ENCODE results near the gene TARS2.

The TARS2 gene

DNA sequence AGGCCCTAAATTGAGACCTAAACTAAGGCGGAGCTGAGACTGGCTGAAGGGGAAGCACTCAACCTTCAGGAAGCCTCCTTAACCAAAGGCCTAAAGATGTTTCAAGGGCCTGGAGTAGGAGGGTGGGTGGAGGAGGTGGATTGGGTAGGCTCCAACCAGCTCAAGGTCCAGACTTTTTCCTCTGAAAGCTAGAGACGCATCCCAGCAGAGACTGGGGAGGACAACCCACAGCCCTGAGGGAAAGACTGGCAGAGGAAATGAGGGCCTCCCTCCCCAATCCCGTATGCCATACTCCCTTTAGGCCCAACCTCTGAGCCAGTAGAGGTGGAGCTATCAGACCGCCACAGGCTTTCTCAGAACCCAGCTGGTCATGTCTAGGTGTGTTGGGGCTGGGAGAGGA is 21.8 kb downstream of the TARS2 start:
- peak overlapping the region; percentile 86 for H3K9ac ChIP-seq (ENCODE audit: low read length)
- H3K36me3 ChIP-seq (ENCODE audit: control insufficient read depth, insufficient read depth, low read length, severe bottlenecking): peaks cover 55% of the 10 kb centered on the region
- H3K27me3 ChIP-seq (replicated peaks; ENCODE audit: control insufficient read depth, insufficient read depth, low read length): no peaks in the 10 kb centered on the region
- no peak for DNase-seq (ENCODE audit: low read depth)
- peaks cover 23% of the 10 kb centered on the region for H3K4me1 ChIP-seq (ENCODE audit: control insufficient read depth, insufficient read depth, low read length)
- H3K9me3 ChIP-seq (ENCODE audit: control insufficient read depth, low read length): no peaks in the 10 kb centered on the region
- H3K4me3 ChIP-seq (ENCODE audit: low read length): peak overlapping the region; percentile 79

DNA sequence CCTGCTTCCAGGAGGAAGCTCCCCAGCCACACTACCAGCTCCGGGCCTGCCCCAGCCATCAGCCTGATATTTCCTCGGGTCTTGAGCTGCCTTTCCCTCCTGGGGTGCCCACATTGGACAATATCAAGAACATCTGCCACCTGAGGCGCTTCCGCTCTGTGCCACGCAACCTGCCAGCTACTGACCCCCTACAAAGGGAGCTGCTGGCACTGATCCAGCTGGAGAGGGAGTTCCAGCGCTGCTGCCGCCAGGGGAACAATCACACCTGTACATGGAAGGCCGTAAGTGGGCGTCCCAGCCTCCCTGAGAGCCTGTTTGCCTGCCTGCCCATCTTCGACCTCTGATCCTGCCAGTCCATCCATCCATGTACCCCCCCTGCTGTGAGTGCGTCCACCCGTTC is 24.3 kb downstream of the TARS2 start:
- H3K4me3 ChIP-seq (ENCODE audit: low read length): no peak overlapping the region
- H3K9ac ChIP-seq (ENCODE audit: low read length): no peak overlapping the region
- H3K27me3 ChIP-seq (replicated peaks; ENCODE audit: control insufficient read depth, insufficient read depth, low read length): no peaks in the 10 kb centered on the region
- peaks cover 29% of the 10 kb centered on the region for H3K36me3 ChIP-seq (ENCODE audit: control insufficient read depth, insufficient read depth, low read length, severe bottlenecking)
- H3K4me1 ChIP-seq (ENCODE audit: control insufficient read depth, insufficient read depth, low read length): peaks cover 28% of the 10 kb centered on the region
- no peaks in the 10 kb centered on the region for H3K9me3 ChIP-seq (ENCODE audit: control insufficient read depth, low read length)
- no peak for DNase-seq (ENCODE audit: low read depth)

DNA sequence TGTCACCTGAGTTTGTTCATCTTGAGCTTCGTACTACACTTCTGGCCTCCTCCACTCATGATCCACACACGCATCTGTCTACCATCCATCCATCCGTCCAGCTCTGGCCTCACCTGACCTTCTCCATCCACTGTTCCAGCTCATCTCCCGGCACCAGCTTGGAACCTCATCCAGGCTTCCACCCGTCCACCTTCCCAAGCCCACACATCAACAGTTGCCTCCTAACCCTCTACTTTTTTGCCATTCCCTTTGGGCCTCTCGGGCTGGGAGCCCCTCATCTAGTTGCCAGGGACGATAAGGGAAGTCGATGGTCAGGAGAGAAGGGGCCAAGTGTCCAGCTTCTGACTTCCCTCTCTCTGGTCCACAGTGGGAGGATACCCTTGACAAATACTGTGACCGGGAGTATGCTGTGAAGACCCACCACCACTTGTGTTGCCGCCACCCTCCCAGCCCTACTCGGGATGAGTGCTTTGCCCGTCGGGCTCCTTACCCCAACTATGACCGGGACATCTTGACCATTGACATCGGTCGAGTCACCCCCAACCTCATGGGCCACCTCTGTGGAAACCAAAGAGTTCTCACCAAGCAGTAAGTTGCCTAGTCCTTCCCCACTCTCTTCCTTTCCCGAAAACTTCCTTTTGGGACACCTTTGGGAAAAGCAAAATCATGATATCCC is 24.9 kb downstream of the TARS2 start:
- Histone ChIP-seq H3K36me3 (ENCODE audit: control insufficient read depth, insufficient read depth, low read length, severe bottlenecking) (peaks cover 24% of the 10 kb centered on the region), H3K9me3 (ENCODE audit: control insufficient read depth, low read length) (no peaks in the 10 kb centered on the region), H3K27me3 (replicated peaks; ENCODE audit: control insufficient read depth, insufficient read depth, low read length) (no peaks in the 10 kb centered on the region), H3K9ac (ENCODE audit: low read length) (no peak overlapping the region), H3K4me3 (ENCODE audit: low read length) (no peak overlapping the region), H3K4me1 (ENCODE audit: control insufficient read depth, insufficient read depth, low read length) (peaks cover 28% of the 10 kb centered on the region)
- DNase-seq (ENCODE audit: low read depth): no peak

DNA sequence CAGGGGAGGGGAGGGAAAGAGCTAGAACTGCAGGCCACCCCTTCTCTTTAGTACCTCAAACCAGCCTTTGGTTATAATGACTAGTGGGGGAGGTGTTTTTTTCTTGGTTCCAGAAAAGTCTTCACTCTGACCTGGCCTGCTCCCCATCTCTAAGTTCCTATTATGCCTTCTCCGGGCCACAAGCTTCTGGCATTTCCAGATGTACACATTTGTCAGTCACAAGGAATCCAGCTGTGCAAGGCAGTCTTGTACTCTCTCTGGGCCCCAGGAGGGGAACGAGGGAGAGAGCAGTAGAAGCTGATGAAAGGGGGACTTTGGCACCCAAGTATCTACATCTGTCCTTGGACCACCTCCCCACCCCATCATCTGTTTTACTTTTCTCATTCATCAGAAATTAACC is 25.6 kb downstream of the TARS2 start:
- H3K36me3 ChIP-seq (ENCODE audit: control insufficient read depth, insufficient read depth, low read length, severe bottlenecking): peaks cover 23% of the 10 kb centered on the region
- no peaks in the 10 kb centered on the region for H3K27me3 ChIP-seq (replicated peaks; ENCODE audit: control insufficient read depth, insufficient read depth, low read length)
- H3K4me1 ChIP-seq (ENCODE audit: control insufficient read depth, insufficient read depth, low read length): peaks cover 24% of the 10 kb centered on the region
- H3K9ac ChIP-seq (ENCODE audit: low read length): no peak overlapping the region
- no peak overlapping the region for H3K4me3 ChIP-seq (ENCODE audit: low read length)
- peak; percentile 61 for DNase-seq (ENCODE audit: low read depth)
- H3K9me3 ChIP-seq (ENCODE audit: control insufficient read depth, low read length): no peaks in the 10 kb centered on the region

DNA sequence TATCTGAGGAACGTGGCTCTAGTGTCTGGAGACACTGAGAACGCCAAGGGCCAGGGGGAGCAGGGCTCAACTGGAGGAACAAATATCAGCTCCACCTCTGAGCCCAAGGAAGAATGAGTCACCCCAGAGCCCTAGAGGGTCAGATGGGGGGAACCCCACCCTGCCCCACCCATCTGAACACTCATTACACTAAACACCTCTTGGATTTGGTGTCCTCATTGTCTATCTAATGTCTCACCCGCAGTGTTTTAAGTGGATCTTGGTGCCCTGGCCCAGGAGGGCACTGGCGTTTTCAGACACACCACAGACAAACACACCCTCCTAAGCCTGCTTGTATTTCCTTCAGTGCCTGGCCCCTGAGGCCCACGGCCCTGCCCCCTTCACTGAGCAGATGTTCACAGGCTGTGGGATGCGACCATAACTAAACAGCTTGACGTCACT is 26.2 kb downstream of the TARS2 start:
- DNase-seq (ENCODE audit: low read depth): peak; percentile 30
- Histone ChIP-seq H3K36me3 (ENCODE audit: control insufficient read depth, insufficient read depth, low read length, severe bottlenecking) (peaks cover 23% of the 10 kb centered on the region), H3K9me3 (ENCODE audit: control insufficient read depth, low read length) (no peaks in the 10 kb centered on the region), H3K4me3 (ENCODE audit: low read length) (no peak overlapping the region), H3K4me1 (ENCODE audit: control insufficient read depth, insufficient read depth, low read length) (peaks cover 19% of the 10 kb centered on the region), H3K27me3 (replicated peaks; ENCODE audit: control insufficient read depth, insufficient read depth, low read length) (no peaks in the 10 kb centered on the region), H3K9ac (ENCODE audit: low read length) (no peak overlapping the region)

DNA sequence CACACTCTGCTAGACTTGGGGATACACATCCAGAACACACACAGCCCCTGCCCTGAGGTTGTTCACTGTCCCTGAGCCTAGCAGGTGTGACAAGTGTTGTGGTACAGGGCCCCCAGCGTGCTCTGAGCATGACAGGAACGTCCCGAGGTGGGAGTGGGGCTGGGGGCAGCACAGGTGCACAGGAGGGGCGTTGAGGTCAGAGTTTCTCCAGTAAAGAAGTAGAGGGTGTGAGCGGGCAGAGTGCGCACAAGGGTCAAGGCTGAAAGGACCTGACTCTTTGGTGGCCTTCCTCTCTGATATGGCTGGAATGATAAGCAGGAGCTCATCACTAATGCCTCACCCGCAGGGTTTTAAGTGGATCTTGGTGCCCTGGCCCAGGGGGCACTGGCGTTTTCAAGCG is 27.0 kb downstream of the TARS2 start:
- Histone ChIP-seq H3K4me1 (ENCODE audit: control insufficient read depth, insufficient read depth, low read length) (peaks cover 10% of the 10 kb centered on the region), H3K9me3 (ENCODE audit: control insufficient read depth, low read length) (no peaks in the 10 kb centered on the region), H3K36me3 (ENCODE audit: control insufficient read depth, insufficient read depth, low read length, severe bottlenecking) (peaks cover 23% of the 10 kb centered on the region), H3K4me3 (ENCODE audit: low read length) (no peak overlapping the region), H3K27me3 (replicated peaks; ENCODE audit: control insufficient read depth, insufficient read depth, low read length) (no peaks in the 10 kb centered on the region), H3K9ac (ENCODE audit: low read length) (no peak overlapping the region)
- DNase-seq (ENCODE audit: low read depth): no peak

DNA sequence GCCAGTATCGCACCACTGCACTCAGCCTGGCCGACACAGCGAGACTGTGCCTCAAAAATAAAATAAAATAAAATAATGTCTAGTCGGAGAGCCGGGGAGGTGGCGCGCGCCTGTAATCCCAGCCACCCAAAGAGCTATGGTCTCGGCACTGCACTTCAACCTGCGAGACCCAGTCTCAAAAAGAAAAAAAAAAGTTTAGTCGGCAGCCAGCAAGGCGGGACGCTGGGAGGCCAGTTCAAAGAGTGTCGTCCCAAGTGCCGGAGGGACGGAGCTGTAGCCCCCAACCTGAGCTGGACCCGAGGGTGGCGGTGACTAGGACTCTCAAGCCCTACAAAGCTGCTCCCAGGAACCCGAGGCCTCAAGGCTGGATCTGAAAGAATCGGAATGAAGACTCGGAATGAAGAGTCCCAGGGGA is 27.7 kb downstream of the TARS2 start:
- peaks cover 21% of the 10 kb centered on the region for H3K36me3 ChIP-seq (ENCODE audit: control insufficient read depth, insufficient read depth, low read length, severe bottlenecking)
- no peaks in the 10 kb centered on the region for H3K9me3 ChIP-seq (ENCODE audit: control insufficient read depth, low read length)
- H3K4me3 ChIP-seq (ENCODE audit: low read length): peak overlapping the region; percentile 94
- no peaks in the 10 kb centered on the region for H3K27me3 ChIP-seq (replicated peaks; ENCODE audit: control insufficient read depth, insufficient read depth, low read length)
- H3K9ac ChIP-seq (ENCODE audit: low read length): peak overlapping the region; percentile 86
- H3K4me1 ChIP-seq (ENCODE audit: control insufficient read depth, insufficient read depth, low read length): peaks cover 9% of the 10 kb centered on the region
- no peak for DNase-seq (ENCODE audit: low read depth)

DNA sequence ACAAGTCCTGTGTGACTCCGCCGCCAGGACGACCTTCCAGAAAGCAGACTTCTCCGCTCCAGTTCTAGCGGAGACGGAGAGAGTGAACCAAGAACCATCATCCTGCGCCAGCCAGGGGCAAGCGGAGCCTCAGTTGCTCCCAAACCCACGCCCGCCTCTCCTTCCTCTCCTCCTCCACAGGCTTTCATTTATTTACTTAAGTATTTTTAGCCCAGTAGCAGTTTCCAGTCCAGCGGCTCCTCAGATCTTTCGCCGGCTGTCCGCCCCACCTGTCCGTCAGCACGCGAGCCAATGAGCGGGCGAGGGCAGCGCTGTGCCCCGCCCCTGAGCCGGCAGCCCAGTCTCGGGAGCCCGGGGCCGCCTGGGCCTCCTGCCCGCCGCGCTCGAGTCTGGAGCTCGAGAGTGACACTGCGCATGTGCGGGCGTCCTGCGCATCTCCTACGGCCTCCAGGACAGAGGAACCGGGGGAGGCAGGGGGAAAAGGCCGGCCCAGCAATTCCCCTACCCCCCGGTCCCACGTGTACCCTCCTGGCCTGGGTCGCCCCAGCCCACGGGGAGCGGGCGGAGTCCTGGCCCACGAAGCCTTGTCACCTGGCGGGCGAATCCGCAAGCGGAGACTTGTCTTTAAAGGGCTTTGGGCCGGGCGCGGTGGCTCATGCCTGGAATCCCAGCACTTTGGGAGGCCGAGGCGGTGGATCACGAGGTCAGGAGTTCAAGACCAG is 28.3 kb downstream of the TARS2 start, which contains the start of gene FALEC:
TSS of gene FALEC (plus strand) at position 425 of the 722 bp plus-strand sequence.
- Histone ChIP-seq H3K9ac (ENCODE audit: low read length) (peak within 1 kb of the TSS; percentile 86), H3K4me3 (ENCODE audit: low read length) (peak within 1 kb of the TSS; percentile 94), H3K9me3 (ENCODE audit: control insufficient read depth, low read length) (no peaks in the 10 kb centered on the region), H3K27me3 (replicated peaks; ENCODE audit: control insufficient read depth, insufficient read depth, low read length) (no peaks in the 10 kb centered on the region), H3K36me3 (ENCODE audit: control insufficient read depth, insufficient read depth, low read length, severe bottlenecking) (peaks cover 17% of the 10 kb centered on the region), H3K4me1 (ENCODE audit: control insufficient read depth, insufficient read depth, low read length) (peaks cover 9% of the 10 kb centered on the region)
- DNase-seq (ENCODE audit: low read depth): peak; percentile 99

DNA sequence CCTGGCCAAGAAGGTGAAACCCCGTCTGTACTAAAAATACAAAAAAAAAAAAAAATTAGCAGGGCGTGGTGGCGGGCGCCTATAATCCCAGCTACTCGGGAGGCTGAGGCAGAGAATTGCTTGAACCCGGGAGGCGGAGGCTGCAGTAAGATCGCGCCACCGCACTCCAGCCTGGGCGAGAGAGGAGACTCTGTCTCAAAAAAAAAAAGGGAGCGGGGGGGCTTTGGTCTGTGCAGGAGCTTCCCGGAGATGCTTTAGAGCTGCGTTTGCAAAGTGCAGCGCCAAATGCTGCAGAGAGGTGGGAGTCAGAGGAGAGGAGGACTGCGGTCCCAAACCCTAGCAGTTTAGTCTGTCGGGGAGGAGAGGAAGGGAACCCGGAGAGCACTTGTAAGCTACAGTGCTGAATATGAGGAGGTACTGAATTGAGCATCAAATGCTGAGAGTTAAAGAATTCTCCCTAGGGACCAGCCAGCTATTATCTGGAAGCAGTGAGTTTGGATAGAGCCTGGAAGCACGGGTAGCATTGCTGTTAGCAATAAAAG is 28.9 kb downstream of the TARS2 start:
- no peaks in the 10 kb centered on the region for H3K9me3 ChIP-seq (ENCODE audit: control insufficient read depth, low read length)
- peak overlapping the region; percentile 94 for H3K4me3 ChIP-seq (ENCODE audit: low read length)
- peak overlapping the region; percentile 86 for H3K9ac ChIP-seq (ENCODE audit: low read length)
- H3K4me1 ChIP-seq (ENCODE audit: control insufficient read depth, insufficient read depth, low read length): peaks cover 9% of the 10 kb centered on the region
- H3K27me3 ChIP-seq (replicated peaks; ENCODE audit: control insufficient read depth, insufficient read depth, low read length): no peaks in the 10 kb centered on the region
- peaks cover 15% of the 10 kb centered on the region for H3K36me3 ChIP-seq (ENCODE audit: control insufficient read depth, insufficient read depth, low read length, severe bottlenecking)
- DNase-seq (ENCODE audit: low read depth): peak; percentile 50

DNA sequence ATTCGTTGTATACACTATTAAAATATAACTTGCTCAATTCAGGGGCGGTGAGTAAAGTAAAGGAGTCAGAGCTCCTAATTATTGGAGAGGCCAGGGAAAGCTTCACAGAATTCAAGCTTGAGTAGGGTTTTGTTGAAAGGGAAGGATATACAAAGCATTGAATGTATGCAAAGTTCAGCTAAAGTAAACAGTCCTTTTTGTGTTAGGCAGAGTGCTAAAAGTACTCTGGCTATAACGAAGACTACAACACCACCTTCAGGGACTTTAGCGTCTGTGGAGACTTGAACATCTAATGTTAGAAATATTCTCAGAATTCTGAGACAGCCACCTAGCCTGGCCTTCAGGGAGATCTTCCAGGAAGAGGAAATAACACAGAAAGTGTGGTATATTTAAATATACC is 29.4 kb downstream of the TARS2 start:
- no peaks in the 10 kb centered on the region for H3K27me3 ChIP-seq (replicated peaks; ENCODE audit: control insufficient read depth, insufficient read depth, low read length)
- H3K4me1 ChIP-seq (ENCODE audit: control insufficient read depth, insufficient read depth, low read length): peaks cover 9% of the 10 kb centered on the region
- no peak for DNase-seq (ENCODE audit: low read depth)
- H3K9ac ChIP-seq (ENCODE audit: low read length): peak overlapping the region; percentile 86
- H3K9me3 ChIP-seq (ENCODE audit: control insufficient read depth, low read length): no peaks in the 10 kb centered on the region
- H3K36me3 ChIP-seq (ENCODE audit: control insufficient read depth, insufficient read depth, low read length, severe bottlenecking): peaks cover 10% of the 10 kb centered on the region
- H3K4me3 ChIP-seq (ENCODE audit: low read length): peak overlapping the region; percentile 94

DNA sequence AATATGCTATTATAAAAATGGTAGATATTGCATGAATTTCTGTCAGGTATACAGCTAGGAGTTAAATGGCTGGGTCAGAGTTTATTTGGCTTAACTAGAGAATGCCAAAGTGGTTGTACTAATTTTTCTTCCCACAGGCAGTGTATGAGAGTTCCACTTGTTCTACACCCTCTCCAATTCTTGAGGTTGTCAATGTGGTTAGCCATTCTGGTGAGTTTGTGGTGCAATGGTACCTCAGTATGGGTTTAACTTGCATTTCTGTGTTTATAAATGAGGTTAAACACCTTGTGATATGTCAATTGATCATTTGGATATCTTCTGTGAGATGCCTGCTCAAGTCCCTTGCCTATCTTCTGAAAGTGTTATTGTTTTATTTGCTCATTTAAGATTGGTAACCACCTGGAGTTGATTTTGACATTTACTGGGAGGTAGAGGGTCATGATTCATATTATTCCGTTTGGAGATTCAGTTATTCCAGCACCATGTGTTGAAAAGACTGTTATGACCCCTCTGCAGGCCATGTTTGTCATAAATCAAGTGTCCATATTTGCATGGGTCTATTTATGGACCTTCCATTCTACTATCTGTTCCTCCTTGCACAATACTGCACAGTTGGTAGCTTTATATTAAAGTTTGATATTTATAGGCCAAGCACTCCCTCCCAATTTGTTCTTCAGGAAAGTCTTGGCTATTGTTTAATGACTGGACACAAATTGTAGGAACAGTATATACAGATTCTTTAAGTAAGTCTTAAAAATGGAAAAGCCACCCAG is 34.2 kb downstream of the TARS2 start:
- Histone ChIP-seq H3K9me3 (ENCODE audit: control insufficient read depth, low read length) (no peaks in the 10 kb centered on the region), H3K4me1 (ENCODE audit: control insufficient read depth, insufficient read depth, low read length) (peaks cover 1% of the 10 kb centered on the region), H3K27me3 (replicated peaks; ENCODE audit: control insufficient read depth, insufficient read depth, low read length) (no peaks in the 10 kb centered on the region), H3K36me3 (ENCODE audit: control insufficient read depth, insufficient read depth, low read length, severe bottlenecking) (no peaks in the 10 kb centered on the region), H3K9ac (ENCODE audit: low read length) (no peak overlapping the region), H3K4me3 (ENCODE audit: low read length) (no peak overlapping the region)
- DNase-seq (ENCODE audit: low read depth): no peak

Measured in adipocyte (in vitro differentiated cells).